GM18873 (cell line): ENCODE measurements around the gene CLCN2.

Experiments
- ATAC-seq: cut with Tn5 transposase; IDR thresholded peaks from one replicate; pipeline ENCODE4 v1.9.1; 2021; ENCODE audit warnings: mild to moderate bottlenecking, moderate library complexity, moderate number of reproducible peaks; ENCODE audit not compliant: unreplicated experiment, low FRiP score

Gene CLCN2

DNA sequence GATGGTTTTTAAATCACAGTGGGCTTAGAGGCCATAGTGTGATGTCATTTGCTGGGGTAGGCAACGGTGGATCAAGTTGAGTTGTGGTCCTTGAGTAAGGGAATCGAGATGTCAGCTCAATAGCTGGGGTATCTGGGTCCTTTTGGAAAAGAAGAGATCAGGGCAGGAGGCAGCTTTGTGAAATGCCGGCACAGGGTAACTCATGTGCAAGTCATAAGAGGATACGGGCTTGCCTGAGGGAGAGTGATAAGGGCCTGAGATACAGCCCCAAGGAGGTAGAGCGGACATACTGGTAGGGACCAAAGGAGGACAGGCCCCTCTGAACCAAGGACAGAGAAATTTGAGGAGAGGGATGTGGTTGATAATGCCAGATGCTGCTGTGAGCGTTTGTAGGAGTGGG, 28.2 kb downstream of the CLCN2 start:
- ATAC-seq = no peak

DNA sequence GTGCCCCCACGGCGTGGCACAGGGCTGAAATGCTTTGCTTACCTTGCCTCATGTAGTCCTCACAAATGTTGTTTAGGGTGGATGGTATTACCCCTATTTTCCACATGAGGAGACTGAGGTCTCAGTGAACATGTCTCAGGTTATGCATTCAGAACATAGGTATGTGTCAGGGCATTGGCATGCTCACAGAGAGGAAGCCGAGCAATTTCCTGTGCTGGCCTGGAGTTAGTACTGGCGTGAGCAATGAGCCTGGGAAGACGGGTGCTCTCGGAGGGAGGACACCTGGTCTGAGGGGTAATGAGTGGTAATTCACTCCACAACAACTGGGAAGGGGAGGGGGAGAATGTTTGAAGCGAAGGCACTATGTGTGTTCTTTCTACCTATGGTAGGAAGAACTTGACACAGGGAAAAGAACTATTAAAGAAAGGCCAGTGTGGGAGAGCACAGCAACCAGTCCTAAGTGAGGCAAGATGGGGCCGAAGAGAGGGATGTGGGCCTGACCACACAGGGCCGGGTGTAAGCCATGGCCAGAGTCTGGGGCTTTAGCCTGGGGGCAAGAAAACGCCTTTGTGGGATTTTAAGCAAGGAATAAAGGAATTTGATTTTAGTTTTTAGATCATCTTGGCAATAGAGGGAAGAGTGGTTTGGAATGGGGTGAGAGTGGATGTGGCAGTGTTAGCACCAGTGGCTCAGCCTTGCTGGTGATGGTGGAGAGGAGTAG, 28.9 kb downstream of the CLCN2 start:
- no peak for ATAC-seq

DNA sequence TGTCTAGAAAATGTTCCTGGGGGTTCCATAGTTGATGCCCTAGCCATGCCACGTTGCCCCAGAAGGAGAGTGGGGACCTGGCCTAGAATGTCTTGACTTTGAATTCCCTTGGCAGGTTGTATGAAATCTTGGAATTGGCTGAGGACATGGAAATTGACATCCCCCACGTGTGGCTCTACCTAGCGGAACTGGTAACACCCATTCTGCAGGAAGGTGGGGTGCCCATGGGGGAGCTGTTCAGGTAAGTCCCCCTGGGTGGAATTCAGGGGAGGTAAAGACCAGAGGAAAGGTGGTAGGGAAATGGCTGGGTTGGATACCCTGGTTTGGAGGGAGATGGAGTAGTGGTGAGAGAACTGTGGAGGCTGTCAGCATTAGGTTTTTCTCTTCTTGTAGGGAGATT, 32.9 kb downstream of the CLCN2 start:
- ATAC-seq = no peak

DNA sequence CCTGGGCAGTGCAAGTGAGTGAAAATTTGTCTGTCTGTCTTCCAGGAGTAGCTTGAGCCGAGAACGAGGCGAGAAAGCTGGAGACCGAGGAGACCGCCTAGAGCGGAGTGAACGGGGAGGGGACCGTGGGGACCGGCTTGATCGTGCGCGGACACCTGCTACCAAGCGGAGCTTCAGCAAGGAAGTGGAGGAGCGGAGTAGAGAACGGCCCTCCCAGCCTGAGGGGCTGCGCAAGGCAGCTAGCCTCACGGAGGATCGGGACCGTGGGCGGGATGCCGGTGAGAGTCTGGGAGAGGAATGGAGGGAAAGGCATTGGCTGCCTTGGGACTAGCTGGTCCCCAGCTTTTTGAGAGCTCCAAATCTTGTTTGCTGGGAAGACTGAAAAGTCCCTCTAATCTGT, 34.2 kb downstream of the CLCN2 start:
- ATAC-seq = no peak

DNA sequence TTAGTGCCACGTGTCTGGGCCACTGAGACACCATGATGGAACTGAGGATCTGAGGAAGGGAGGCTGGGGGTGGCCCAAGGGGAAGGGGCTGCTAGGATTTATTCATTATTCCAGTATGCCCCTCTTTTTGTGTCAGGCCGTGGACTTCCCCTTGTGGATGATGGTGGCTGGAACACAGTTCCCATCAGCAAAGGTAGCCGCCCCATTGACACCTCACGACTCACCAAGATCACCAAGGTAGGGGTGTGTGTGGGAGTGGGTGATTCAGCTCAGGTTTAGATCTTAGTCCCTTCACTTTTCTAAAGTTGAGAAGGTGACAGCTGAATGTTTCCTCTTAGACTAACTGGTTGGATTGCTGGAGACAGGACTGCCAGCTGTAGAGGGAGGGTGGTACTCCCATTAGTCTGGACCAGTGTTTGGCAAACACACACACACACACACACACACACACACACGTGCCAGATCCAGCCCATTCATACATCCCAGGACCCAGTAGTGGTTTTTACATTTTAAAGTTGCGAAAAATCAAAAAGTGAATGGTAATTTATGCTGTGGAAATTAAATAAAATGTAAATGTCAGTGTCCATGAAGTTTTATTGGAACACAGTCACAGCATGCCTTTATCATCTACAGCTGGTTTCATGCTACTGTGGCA, 35.6 kb downstream of the CLCN2 start:
- ATAC-seq = no peak

DNA sequence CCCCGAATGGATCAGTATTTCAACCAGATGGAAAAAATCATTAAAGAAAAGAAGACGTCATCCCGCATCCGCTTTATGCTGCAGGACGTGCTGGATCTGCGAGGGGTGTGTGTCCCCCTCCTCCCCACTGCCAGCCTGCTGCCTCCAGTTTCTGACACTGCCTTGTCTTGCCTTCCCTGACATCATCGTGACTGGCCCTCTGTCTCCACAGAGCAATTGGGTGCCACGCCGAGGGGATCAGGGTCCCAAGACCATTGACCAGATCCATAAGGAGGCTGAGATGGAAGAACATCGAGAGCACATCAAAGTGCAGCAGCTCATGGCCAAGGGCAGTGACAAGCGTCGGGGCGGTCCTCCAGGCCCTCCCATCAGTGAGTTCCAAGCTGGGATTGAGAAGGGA, 36.1 kb downstream of the CLCN2 start:
- ATAC-seq = no peak

DNA sequence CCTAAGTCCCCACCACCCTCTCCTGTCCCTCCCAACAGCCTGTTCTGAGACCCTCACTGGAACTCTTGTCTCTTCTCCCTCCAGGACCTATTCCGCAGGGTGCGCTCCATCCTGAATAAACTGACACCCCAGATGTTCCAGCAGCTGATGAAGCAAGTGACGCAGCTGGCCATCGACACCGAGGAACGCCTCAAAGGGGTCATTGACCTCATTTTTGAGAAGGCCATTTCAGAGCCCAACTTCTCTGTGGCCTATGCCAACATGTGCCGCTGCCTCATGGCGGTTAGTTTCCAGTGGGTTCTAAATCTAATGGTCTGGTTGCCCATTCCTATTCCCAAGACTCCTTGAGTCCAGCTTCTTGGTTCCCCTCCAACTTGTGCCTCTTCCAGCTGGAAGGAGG, 37.7 kb downstream of the CLCN2 start:
- no peak for ATAC-seq

DNA sequence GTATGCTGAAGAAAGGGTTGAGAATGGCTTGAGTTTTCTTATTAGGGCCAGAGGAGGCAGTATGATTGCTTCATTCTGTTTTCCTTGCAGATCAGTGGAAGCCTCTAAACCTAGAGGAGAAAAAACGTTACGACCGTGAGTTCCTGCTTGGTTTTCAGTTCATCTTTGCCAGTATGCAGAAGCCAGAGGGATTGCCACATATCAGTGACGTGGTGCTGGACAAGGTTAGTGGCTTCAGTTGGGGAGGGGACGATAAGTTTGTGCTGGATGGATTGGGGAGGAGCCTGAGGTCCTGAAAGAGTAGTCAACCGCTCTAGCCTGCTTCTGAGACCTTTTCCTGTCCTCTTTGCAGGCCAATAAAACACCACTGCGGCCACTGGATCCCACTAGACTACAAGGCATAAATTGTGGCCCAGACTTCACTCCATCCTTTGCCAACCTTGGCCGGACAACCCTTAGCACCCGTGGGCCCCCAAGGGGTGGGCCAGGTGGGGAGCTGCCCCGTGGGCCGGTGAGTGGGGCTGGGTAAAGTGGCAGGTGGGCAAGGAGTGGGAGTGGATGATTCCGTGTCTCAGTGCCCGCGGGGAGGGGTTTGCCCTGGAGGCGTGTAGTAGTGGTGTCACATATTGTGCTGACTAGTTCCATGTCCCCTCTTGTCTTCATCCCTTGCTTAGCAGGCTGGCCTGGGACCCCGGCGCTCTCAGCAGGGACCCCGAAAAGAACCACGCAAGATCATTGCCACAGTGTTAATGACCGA, 38.5 kb downstream of the CLCN2 start:
- no peak for ATAC-seq

DNA sequence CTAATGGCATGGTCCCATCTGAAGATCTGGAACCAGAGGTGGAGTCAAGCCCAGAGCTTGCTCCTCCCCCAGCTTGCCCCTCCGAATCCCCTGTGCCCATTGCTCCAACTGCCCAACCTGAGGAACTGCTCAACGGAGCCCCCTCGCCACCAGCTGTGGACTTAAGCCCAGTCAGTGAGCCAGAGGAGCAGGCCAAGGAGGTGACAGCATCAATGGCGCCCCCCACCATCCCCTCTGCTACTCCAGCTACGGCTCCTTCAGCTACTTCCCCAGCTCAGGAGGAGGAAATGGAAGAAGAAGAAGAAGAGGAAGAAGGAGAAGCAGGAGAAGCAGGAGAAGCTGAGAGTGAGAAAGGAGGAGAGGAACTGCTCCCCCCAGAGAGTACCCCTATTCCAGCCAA, 39.7 kb downstream of the CLCN2 start:
- ATAC-seq = no peak

DNA sequence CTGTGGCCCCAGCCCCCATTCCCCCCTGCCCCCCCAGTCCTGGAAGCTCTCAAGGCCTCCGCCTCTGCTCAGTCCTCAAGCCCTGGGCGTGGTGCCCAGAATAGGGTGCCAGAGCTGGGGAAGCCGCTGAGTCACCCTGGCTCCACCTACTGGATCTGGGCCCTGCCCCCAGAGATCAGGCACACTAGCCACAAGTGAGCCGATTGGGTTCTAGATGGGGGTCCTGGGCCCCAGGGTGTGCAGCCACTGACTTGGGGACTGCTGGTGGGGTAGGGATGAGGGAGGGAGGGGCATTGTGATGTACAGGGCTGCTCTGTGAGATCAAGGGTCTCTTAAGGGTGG, 41.3 kb downstream of the CLCN2 start:
- ATAC-seq = no peak

DNA sequence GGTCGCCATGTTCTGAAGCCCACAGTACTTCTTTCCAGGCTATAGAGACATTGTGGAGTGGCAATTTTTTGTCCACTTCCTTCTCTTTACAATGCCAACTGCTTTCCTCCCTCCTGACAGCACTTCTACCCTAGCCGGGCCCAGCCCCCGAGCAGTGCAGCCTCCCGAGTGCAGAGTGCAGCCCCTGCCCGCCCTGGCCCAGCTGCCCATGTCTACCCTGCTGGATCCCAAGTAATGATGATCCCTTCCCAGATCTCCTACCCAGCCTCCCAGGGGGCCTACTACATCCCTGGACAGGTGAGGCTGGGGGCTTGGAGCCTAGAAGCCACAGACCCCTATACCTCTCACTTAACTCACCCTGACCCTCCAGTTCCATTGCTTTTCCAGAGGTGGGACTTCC, 44.2 kb downstream of the CLCN2 start:
- no peak for ATAC-seq

DNA sequence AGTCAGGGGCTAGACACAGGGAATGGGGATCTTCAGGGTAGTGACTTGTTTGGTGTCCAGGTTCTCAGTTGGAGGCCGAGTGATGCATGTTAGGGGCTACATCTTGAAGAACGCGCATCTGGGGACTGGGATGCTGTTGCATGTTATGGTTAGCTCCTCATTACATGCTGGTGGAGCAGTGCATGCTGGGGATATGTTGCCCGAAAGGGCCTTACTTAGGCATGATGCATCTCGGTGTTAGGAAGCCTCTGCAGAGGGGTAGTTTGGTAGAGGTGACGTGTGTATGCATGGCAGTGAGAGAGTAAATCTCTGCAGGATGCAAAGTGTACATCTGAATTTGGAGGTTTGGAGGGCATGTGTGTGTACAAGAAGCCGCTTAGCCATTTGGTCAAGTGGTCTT, 44.6 kb downstream of the CLCN2 start:
- no peak for ATAC-seq

DNA sequence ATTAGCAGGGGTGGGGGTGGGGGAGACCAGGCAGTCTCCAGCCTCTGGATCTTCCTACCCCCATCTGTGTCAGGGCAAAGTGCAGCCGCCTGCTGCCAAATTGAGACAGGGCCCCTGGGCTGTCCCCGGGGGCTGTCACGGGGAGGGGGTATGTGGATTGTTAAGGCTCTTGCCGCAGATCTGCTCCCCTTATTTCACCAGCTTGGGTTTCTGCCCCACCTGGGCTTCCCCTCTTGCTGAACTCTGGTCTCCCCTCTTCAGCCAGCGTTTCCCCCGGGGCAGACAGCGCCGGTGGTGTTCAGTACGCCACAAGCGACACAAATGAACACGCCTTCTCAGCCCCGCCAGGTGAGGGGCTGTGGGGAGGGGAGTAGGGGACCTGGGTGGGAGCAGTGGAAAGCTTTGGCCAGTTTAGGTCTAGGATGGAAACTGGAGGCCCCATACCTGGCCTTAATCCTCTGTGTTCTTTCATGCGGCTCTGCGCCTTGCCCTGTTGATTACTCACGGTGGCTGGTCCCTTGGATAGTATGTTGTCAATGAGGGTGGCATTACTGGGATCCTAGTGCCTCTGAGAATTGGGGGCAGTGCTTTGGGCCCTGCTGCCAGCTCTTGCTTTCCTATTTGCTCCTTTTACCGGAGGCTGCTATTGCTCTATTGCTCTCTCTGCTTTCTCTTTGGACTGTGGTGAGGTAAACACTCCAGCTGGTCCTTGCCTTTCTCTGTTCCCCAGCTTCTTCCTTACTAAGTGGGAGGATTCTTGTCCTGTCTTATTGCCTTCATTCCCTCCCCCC, 45.3 kb downstream of the CLCN2 start:
- no peak for ATAC-seq

DNA sequence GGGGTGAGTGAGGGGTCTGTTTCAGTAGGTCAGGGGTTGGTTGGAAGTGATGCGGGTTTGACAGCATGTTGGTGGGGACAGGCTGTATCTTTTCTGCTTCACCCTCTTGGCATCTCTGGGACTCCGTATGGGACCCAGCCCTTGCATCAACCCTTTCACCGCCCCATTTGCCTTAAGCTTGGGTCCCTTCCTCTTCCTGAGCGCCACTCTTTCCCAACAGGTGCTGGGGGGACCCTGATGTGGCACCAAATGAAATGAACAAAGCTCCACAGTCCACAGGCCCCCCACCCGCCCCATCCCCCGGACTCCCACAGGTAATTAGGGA, 45.9 kb downstream of the CLCN2 start:
- ATAC-seq = no peak

DNA sequence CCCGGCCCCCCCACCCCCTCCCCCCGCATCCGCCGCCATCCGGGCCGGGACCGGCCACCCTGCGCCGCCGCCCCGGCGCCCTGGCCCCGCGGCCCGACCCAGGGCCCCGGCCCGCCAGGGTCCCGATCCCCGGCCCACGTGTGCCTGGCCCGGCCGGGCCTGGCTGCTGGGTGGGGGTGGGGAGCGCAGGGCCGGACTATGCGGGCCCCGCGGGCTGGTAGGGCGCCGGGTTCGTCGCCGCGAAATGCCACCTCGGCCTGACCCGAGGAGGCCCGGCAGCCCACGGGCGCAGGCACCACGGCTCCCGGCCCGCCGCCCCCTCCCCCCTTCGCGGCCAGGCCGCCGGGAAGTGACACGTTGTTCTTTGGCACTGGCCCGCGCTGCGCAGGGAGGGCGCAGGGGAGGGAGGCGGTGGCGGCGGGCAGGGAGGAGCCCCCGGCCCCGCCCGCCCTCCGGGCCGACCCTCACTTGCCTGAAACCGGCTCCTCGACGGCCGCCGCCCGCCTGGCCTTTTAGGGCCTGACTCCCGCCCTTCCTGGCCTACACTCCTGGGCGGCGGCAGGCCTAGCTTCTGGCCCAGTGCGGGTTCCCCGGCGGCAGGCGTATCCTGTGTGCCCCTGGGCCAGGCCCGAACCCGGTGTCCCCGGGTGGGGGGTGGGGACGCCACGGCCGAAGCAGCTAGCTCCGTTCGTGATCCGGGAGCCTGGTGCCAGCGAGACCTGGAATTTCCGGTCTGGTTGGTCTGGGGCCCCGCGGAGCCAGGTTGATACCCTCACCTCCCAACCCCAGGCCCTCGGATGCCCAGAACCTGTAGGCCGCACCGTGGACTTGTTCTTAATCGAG, 46.5 kb downstream of the CLCN2 start:
- ATAC-seq = peak; percentile 20

DNA sequence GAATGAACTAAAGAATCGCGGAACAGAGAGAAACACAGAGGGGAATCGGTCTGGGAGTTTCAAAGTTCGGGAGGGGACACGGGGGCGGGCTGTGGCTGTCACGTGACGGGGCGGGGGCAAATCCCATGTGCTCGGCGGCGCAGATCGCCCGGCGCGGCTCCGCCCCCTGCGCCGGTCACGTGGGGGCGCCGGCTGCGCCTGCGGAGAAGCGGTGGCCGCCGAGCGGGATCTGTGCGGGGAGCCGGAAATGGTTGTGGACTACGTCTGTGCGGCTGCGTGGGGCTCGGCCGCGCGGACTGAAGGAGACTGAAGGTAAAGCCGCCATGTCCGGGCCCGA, 47.1 kb downstream of the CLCN2 start, which contains the start of gene EIF4G1:
EIF4G1 (plus strand) TSS at position 244 of the 337 bp plus-strand sequence. CDS start 1,191 bp downstream, outside the sequence.
- ATAC-seq = peak; percentile 81

DNA sequence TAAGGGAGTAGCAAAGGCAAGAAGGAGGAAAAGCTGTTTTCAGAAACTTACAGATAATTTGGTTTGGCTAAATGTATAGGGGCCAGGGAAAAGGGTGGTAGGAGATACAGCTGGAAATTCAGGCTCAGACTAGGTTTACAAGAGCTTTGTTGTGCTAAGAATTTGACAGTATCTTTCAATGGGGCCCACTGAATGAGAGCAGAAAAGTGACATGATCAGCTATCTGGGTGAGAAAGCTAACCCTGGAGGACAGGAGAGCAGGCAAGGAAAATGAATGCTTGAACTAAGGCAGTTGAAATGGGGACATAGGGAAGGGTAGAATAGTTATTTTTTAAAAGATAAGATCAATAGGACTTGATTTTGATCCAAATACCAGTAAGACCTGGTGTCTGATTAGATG, 49.8 kb downstream of the CLCN2 start:
- ATAC-seq = no peak

DNA sequence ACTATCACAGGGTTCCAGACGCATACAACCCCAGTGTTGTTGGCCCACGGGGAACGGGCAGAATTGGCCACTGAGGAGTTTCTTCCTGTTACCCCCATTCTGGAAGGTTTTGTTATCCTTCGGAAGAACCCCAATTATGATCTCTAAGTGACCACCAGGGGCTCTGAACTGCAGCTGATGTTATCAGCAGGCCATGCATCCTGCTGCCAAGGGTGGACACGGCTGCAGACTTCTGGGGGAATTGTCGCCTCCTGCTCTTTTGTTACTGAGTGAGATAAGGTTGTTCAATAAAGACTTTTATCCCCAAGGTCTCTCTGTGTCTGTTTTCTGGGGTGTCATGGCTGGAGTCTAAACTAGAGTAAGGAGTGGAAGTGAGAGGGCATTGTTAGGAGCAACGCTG, 52.7 kb downstream of the CLCN2 start:
- ATAC-seq = no peak

DNA sequence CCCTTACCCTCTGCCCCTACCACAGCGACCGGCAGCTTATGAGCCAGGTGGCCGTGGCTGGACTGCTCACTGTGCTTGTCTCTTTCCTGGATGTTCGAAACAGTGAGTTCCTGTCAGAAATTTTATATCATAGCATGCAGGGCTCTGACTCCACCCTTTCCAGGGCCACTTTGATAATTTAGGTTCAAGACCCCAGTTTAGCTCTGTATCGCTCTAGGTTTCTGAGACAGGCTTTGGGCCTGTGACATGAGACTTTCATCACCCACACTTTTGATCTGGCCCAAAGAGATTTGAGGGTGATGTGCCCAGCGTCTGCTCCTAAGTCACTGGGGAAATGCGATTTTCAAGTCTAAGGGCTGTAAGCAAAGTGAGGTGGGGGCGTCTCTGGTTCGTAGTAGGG, 53.5 kb downstream of the CLCN2 start:
- no peak for ATAC-seq

DNA sequence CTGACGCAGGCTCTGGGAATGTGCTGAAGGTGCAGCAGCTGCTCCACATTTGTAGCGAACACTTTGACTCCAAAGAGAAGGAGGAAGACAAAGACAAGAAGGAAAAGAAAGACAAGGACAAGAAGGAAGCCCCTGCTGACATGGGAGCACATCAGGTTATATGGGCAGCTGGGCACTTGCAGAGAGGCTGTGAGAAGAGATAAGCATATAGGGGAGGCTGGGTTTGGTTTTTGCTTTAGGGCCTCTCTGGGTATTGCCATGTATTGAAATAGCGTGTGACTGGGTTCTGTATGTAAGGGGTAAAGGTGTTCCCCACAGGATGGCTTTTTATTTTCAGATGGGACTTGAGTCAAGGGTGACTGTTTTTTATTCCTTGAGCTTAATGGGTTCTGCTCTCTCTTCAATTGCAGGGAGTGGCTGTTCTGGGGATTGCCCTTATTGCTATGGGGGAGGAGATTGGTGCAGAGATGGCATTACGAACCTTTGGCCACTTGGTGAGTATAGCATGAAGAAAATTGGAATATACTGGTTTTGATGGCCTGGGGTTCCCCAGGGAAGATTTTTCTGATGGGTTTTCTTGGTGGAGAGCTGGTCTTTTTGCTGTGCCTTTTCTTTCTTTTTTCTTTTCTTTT, 54.9 kb downstream of the CLCN2 start:
- ATAC-seq = no peak
